Liver (tissue), 9 donors: ENCODE measurements around the gene RANBP3. TPM values are rescaled to one million over a fixed set of nuclear protein-coding genes. Genes with fewer than 3 reads are reported as not detected.

ENCODE experiments used
- DNase-seq: peaks from one replicate; pipeline ENCODE4 v3.0.0-alpha.2; 2017; ENCODE audit warnings: low spot score
- H3K27ac ChIP-seq, 2 donors: one replicate each; pipeline ENCODE4 v1.7.0; 2013; ENCODE audit warnings: inconsistent platforms in 2 of 2, low read length in 2 of 2, control low read depth in 1 of 2, low read depth in 1 of 2, mild to moderate bottlenecking in 1 of 2
- H3K27me3 ChIP-seq, 4 donors: one replicate each; pipeline versions ENCODE4 v1.6.1 to v1.7.0; 2013; ENCODE audit warnings: low read length in 3 of 4, inconsistent platforms in 1 of 4, mild to moderate bottlenecking in 1 of 4, moderate library complexity in 1 of 4; ENCODE audit not compliant: control insufficient read depth in 4 of 4, insufficient read depth in 4 of 4
- H3K36me3 ChIP-seq, 4 donors: one replicate each; pipeline versions ENCODE4 v1.6.1 to v1.7.0; 2013; ENCODE audit warnings: low read length in 3 of 4, mild to moderate bottlenecking in 3 of 4, low read depth in 1 of 4, moderate library complexity in 1 of 4; ENCODE audit not compliant: control insufficient read depth in 4 of 4, insufficient read depth in 3 of 4
- H3K4me1 ChIP-seq, 4 donors: one replicate each; pipeline versions ENCODE4 v1.6.1 to v1.7.0; 2013; ENCODE audit warnings: low read length in 3 of 4, mild to moderate bottlenecking in 3 of 4, moderate library complexity in 1 of 4; ENCODE audit not compliant: control insufficient read depth in 4 of 4, insufficient read depth in 4 of 4
- H3K4me3 ChIP-seq, 3 donors: one replicate each; pipeline versions ENCODE4 v1.6.1 to v1.7.0; 2013; ENCODE audit warnings: low read length in 3 of 3, control low read depth in 1 of 3, low read depth in 1 of 3, mild to moderate bottlenecking in 1 of 3
- H3K9ac ChIP-seq, 2 donors: one replicate each; pipeline ENCODE4 v1.7.0; 2013; ENCODE audit warnings: low read length in 2 of 2, mild to moderate bottlenecking in 2 of 2, moderate library complexity in 2 of 2, control low read depth in 1 of 2, low read depth in 1 of 2
- H3K9me3 ChIP-seq, 4 donors: one replicate each; pipeline versions ENCODE4 v1.6.1 to v1.7.0; 2013; ENCODE audit warnings: low read length in 3 of 4; ENCODE audit not compliant: control insufficient read depth in 4 of 4
- ATF3 ChIP-seq: IDR thresholded peaks from 2 replicates; pipeline ENCODE4 v1.6.1; 2016; ENCODE audit warnings: antibody characterized with exemption
- CTCF ChIP-seq: fragments of 150-350 bp; IDR thresholded peaks from 2 replicates; pipeline ENCODE4 v1.5.1; 2017; ENCODE audit warnings: improper control_type of control experiment, low read depth, low read length; ENCODE audit not compliant: missing input control
- EGR1 ChIP-seq, 2 donors: IDR thresholded peaks; 2 replicates each; pipeline ENCODE4 v1.6.1; 2016 to 2018; ENCODE audit warnings: antibody characterized with exemption in 2 of 2, low read depth in 2 of 2
- FOXA1 ChIP-seq: IDR thresholded peaks from 2 replicates; pipeline ENCODE4 v1.6.1; 2016; ENCODE audit warnings: antibody characterized with exemption
- FOXA2 ChIP-seq: IDR thresholded peaks from 2 replicates; pipeline ENCODE4 v1.6.1; 2016; ENCODE audit warnings: antibody characterized with exemption
- HNF4G ChIP-seq: IDR thresholded peaks from 2 replicates; pipeline ENCODE4 v1.6.1; 2016; ENCODE audit warnings: antibody characterized with exemption
- NR2F2 ChIP-seq: IDR thresholded peaks from 2 replicates; pipeline ENCODE4 v1.6.1; 2016; ENCODE audit warnings: antibody characterized with exemption
- RXRA ChIP-seq, 2 donors: IDR thresholded peaks; 2 replicates each; pipeline ENCODE4 v1.6.1; 2017 to 2018; ENCODE audit warnings: antibody characterized with exemption in 2 of 2, mild to moderate bottlenecking in 1 of 2
- SP1 ChIP-seq: IDR thresholded peaks from 2 replicates; pipeline ENCODE4 v1.6.1; 2018; ENCODE audit warnings: antibody characterized with exemption, mild to moderate bottlenecking
- WGBS: extraction: QIAGEN DNeasy Blood & Tissue Kit; methylation state at CpG from one replicate; pipeline ENCODE4 v1.1.7; 2013; 5-methylcytosine and 5-hydroxymethylcytosine counted together
- polyA plus RNA-seq, 2 donors: library from polyadenylated mRNA; stranded (reverse) in 1 of 2; unstranded in 1 of 2; fragments of 200-250 nt in 1 of 2; fragments of >200 nt in 1 of 2; fragmentation: Nextera tagmentation in 1 of 2; extraction: Ambion mirVana in 1 of 2; gene quantifications; one replicate each; pipeline versions ENCODE4 v1.2.1 to v1.2.3, GENCODE V29; 2013 to 2015
- total RNA-seq, 2 donors: library from RNA; depleted of rRNA; stranded (reverse); fragments of >200 nt; gene quantifications; one replicate each; pipeline ENCODE4 v1.2.3, GENCODE V29; 2014
- TF ChIP-seq, protein P1 (sequence below): IDR thresholded peaks from 2 replicates; pipeline ENCODE4 v1.6.1; 2016; ENCODE audit warnings: antibody characterized with exemption, mild to moderate bottlenecking
- TF ChIP-seq, protein P2 (sequence below): IDR thresholded peaks from 2 replicates; pipeline ENCODE4 v1.6.1; 2016; ENCODE audit warnings: antibody characterized with exemption
- donor health status: healthy.
- donor health status: healthy.
- donor health status: healthy.
- donor health status: healthy.
- donor health status: healthy.

RANBP3 gene
- total and polyA plus RNA-seq, 4 donors, result 10.0 to 23.3 (median 20.7) TPM

DNA sequence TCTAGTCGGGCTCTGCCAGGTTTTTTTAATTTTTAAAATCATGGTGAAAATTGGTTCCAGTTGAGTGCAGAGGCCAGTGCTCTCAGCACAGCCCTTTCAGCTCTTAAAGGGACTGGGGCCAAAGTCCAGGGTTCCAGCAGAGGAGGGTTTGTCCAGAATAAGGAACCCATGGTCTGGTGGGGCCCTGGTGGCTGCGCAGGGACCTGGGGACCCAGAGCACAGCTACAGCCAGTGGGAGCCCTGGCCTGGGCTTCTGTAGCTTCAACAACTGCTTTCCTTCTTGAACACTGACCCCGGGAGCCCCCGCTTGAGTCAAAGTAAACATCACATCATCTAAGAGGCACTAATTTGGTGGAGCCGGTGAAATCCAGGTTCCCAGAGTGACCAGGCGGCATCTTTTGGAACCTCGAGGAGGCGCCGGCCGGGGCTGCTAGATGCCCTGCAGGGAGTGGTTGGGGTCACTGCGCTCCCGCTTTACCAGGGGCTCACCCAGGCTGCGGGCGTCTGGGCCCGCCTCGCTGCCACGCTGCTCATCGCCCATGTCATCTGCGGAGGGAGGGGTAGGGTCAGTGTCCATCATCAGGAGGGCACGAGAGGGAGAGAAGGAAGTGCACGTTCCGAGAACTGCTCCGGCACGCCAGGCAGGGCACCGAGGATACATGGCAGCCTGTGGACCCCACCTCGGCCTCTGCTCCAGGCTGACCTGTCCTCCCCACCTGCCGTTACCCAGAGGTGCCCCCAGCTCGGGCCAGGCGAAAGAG is 16.6 kb upstream of the RANBP3 start:
- TF ChIP-seq EGR1 (IDR thresholded peaks at IDR 0.05; ENCODE audit: low read depth in 2 of 2) (no peak), FOXA1 (no peak), ATF3 (no peak), FOXA2 (no peak), HNF4G (no peak), SP1 (no peak), RXRA (IDR thresholded peaks at IDR 0.05) (no peak), CTCF (no peak), NR2F2 (no peak)
- TF ChIP-seq, protein P1, sequence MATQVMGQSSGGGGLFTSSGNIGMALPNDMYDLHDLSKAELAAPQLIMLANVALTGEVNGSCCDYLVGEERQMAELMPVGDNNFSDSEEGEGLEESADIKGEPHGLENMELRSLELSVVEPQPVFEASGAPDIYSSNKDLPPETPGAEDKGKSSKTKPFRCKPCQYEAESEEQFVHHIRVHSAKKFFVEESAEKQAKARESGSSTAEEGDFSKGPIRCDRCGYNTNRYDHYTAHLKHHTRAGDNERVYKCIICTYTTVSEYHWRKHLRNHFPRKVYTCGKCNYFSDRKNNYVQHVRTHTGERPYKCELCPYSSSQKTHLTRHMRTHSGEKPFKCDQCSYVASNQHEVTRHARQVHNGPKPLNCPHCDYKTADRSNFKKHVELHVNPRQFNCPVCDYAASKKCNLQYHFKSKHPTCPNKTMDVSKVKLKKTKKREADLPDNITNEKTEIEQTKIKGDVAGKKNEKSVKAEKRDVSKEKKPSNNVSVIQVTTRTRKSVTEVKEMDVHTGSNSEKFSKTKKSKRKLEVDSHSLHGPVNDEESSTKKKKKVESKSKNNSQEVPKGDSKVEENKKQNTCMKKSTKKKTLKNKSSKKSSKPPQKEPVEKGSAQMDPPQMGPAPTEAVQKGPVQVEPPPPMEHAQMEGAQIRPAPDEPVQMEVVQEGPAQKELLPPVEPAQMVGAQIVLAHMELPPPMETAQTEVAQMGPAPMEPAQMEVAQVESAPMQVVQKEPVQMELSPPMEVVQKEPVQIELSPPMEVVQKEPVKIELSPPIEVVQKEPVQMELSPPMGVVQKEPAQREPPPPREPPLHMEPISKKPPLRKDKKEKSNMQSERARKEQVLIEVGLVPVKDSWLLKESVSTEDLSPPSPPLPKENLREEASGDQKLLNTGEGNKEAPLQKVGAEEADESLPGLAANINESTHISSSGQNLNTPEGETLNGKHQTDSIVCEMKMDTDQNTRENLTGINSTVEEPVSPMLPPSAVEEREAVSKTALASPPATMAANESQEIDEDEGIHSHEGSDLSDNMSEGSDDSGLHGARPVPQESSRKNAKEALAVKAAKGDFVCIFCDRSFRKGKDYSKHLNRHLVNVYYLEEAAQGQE, result no peak
- TF ChIP-seq, protein P2, sequence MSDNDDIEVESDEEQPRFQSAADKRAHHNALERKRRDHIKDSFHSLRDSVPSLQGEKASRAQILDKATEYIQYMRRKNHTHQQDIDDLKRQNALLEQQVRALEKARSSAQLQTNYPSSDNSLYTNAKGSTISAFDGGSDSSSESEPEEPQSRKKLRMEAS, result no peak
- Histone ChIP-seq H3K9me3 (no peaks in the 10 kb centered on the region), H3K27ac (no peak overlapping the region), H3K4me3 (no peak overlapping the region), H3K36me3 (no peaks in the 10 kb centered on the region), H3K27me3 (no peaks in the 10 kb centered on the region), H3K9ac (no peak overlapping the region), H3K4me1 (no peaks in the 10 kb centered on the region)
- DNase-seq, result no peak
- WGBS, result 95% methylated on average over 29 of the region's 29 CpGs

- 70% methylated on average over 30 of the region's 30 CpGs for WGBS
- no peak for DNase-seq
- H3K27me3 ChIP-seq, result no peaks in the 10 kb centered on the region
- H3K27ac ChIP-seq, result no peak overlapping the region
- TF ChIP-seq NR2F2 (peak; percentile 42), RXRA (IDR thresholded peaks at IDR 0.05) (no peak)
- H3K9ac ChIP-seq, result no peak overlapping the region
- H3K4me1 ChIP-seq, result no peaks in the 10 kb centered on the region
- H3K36me3 ChIP-seq, result no peaks in the 10 kb centered on the region
- H3K4me3 ChIP-seq, result no peak overlapping the region
- no peaks in the 10 kb centered on the region for H3K9me3 ChIP-seq
Observed at GRCh38 chr19:5993648-5994358, 15.9 kb upstream of the RANBP3 start.
